Right renal pelvis (tissue), 4 donors: ENCODE measurements around the gene DNAH10. TPM values are rescaled to one million over a fixed set of nuclear protein-coding genes. Genes with fewer than 3 reads are reported as not detected.
"Not testable (repeated sequence)": the region's sequence is repeated elsewhere in the genome, so short reads cannot be mapped to it uniquely, and the experiment has no call there.

Source experiments
- DNase-seq, 4 donors: peaks; one replicate each; pipeline ENCODE4 v3.0.0-alpha.2; 2013; ENCODE audit warnings: low read depth in 4 of 4, low spot score in 3 of 4, missing footprints in 1 of 4
- polyA plus RNA-seq, 4 donors: library from polyadenylated mRNA; unstranded; fragments of 120-200 nt; gene quantifications; one replicate each; pipeline ENCODE4 v1.2.1, GENCODE V29; 2013; ENCODE audit not compliant: insufficient read length in 4 of 4

Gene DNAH10
- polyA plus RNA-seq, 4 donors, result 4.5 to 5.5 (median 4.8) TPM

GRCh38 chr12:123902821-123903220 lies 140.7 kb downstream of the DNAH10 start:
- no peak for DNase-seq

DNA sequence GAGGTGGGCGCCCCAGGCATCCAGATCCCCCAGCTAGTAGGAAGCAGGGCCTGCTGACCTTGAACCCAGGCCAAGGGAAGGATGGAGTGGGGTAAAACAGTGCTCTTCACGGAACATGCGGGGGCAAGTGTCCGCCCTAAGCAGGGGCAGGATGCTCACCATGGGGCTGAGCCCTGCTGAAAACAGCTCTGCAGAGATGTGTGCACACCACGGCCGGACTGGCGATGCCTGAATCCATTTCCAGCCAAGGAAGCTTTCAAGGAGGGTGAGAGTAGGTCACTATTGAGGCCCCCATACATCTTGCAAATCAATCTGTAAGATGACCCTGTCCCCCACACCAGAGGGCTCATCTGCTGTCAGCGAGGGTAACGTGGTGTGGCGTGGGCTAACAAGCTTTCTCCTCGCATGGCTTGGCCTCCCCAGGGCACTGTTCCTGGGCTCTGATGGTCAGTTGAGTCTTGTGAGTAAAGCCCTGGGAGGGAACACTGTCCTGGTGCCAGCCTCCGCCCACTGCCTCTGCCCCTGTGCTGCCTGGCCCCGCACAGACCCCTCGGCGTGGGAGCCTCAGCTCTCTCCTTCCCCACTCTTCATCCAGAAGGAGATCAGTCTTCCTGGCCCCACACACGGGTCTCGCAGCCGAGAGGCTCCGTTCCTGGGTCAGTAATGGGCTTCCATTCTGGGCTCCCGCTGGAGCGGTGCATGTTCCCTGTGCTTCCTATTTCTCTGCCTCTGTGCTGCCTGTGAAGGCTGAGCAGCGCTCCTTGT lies 141.4 kb downstream of the DNAH10 start:
- DNase-seq, result no peak

GRCh38 chr12:123905319-123905925 lies 143.3 kb downstream of the DNAH10 start:
- no peak for DNase-seq

DNA sequence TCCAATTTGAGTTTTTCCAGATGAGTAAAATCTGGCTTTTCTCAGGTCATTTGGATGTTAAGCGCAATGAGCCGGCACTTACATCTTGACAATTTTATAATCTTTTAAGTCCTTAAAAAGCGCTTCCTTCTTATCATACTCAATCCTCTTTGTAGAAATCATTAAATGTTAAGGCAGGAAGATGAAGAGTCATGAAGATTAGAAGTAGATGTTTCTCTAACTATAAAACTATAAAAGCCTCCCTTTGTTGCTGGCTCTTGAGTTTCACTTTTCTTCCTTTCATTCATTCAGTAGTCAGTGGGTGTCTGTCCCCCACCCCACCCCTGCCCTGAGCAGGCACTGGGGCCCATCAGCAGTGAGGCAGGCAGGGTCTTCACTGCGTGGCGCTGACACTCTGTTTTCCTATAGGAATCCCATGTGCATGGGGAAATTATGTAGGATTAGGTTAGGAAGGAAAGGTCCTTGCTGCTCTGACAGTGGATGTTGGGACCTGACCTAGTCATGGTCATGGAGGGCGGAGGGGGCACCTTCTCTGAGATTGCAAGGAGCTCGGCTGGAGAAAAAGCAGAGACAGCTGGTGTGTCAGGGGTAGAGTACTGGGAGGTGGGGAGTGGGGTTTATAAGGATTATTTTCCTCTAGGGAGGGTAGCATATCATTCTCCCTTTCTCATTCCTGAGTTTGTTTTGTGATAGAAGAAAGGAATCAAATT lies 144.8 kb downstream of the DNAH10 start:
- DNase-seq, result no peak

DNA sequence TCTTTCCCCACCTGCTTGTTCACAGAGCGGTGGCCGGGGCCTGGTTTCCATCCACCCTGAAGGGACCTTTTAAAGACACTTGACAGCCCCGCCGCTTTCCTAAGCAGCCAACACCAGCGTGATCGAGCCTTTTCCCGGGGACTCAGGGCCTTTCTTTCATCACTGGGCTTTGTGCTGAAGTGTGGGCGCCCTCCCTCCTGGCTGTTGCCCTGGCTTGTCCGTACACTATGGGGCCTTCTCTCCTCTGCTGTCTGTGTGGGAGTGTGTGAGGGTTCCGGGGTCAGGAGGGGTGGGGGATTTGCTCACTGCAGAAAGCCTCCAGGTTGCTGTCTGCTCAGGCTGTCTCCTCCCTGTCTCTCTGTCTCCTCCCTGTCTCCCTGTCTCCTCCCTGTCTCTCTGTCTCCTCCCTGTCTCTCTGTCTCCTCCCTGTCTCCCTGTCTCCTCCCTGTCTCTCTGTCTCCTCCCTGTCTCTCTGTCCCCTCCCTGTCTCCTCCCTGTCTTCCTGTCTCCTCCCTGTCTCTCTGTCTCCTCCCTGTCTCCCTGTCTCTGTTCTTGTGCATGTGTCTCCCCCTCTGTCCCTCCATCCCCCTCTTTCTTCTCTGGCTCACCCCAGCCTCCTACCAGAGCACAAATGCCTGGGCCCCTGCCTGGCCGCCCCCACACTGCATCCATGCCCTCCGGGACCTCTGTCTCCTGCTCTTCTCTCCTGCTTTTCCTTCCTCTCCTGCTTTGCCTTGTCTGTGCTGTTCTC lies 145.8 kb downstream of the DNAH10 start:
- no peak for DNase-seq

DNA sequence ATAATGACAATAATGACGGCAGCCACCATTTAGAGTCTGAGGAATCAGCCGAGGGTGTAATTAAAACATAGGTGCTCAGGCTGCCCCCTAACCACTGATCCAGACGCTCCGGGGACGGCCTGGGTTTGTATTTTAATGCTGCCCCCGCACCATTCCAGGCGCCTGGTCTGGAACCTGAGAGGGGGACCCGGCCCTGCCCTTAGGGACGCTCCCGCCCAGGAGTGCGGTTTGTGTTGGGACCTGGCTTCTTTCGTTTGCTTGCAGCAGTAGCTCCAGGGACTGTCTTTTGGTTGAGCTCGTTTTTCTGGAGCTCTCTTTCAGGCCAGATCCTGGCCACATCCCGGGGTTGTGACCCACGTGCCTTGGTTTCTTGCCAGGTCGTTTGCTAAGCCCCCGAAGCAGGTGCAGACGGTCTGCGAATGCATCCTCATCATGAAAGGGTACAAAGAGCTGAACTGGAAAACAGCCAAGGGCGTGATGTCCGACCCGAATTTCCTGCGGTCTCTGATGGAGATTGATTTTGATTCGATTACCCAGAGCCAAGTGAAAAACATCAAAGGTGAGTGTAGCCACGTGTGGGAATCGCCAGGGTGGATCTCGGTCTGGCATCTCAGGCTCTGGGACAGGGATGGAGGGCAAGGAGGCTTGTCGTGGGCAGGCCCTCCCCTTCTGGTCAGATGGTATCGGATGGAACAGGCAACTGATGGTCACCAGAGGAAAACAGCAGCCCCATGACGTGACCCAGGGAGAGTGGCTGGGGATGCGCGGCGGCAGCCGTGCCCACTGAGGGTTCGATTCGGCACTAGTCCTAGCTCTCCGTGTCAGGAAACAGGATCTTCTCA lies 147.0 kb downstream of the DNAH10 start:
- DNase-seq, result no peak

- DNase-seq, result no peak
Observed at GRCh38 chr12:123910057-123910456, 148.0 kb downstream of the DNAH10 start.

- no peak for DNase-seq
Observed at GRCh38 chr12:123910761-123911193, 148.7 kb downstream of the DNAH10 start.

DNA sequence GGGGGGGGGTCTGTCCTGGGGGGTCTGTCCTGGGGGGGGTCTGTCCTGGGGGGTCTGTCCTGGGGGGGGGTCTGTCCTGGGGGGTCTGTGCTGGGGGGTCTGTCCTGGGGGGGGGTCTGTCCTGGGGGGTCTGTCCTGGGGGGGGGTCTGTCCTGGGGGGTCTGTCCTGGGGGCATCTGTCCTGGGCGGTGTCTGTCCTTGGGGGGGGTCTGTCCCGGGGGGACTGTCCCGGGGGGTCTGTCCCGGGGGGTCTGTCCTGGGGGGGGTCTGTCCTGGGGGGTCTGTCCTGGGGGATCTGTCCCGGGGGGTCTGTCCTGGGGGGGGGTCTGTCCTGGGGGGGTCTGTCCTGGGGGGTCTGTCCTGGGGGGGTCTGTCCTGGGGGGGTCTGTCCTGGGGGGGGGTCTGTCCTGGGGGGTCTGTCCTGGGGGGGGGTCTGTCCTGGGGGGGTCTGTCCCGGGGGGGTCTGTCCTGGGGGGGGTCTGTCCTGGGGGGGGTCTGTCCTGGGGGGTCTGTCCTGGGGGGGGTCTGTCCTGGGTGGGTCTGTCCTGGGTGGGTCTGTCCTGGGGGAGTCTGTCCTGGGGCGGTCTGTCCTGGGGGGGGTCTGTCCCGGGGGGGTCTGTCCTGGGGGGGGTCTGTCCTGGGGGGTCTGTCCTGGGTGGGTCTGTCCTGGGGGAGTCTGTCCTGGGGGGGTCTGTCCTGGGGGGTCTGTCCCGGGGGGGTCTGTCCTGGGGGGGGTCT lies 149.7 kb downstream of the DNAH10 start:
- not testable (repeated sequence) for DNase-seq

DNA sequence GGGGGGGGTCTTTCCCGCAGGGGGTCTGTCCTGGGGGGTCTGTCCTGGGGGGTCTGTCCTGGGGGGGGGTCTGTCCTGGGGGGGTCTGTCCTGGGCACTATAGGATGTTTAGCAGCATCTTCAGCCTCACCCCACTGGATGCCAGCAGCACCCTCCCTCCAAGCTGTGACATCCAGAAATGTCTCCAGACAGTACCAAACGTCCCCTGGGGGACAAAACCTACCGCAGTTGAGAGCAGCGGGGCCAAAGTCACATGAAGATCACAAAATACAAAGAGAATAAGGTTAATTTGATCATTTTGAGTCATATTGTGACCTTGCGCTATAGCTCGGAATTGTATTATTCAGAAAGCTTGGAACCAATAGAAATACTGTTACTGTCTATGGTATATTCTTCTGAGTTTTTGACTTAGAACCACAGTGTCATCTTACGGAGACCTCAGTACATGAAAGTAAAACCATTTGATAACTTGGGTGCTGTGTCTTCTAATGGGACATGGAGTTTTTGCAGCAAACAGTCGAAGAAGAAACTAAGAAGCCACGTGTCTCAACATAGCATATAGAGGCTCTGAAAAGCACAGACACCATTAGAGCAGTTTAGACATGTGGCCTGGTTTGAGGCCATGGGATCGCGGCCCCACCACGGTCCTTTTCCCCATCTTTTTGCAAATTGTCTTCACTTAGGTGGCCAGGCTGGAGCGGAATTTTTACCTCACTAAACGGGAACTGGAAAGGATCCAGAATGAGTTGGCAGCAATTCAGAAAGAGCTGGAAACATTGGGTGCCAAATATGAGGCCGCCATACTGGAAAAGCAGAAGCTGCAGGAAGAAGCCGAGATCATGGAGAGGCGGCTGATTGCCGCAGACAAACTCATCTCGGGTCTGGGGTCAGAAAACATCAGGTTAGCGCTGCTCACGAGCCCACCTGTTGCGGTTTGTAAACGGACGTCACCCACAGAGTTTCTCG lies 150.6 kb downstream of the DNAH10 start:
- no peak for DNase-seq

GRCh38 chr12:123914726-123915333 lies 152.7 kb downstream of the DNAH10 start:
- DNase-seq, result no peak

- DNase-seq, result no peak
Observed at GRCh38 chr12:123916729-123917128, 154.6 kb downstream of the DNAH10 start.

DNA sequence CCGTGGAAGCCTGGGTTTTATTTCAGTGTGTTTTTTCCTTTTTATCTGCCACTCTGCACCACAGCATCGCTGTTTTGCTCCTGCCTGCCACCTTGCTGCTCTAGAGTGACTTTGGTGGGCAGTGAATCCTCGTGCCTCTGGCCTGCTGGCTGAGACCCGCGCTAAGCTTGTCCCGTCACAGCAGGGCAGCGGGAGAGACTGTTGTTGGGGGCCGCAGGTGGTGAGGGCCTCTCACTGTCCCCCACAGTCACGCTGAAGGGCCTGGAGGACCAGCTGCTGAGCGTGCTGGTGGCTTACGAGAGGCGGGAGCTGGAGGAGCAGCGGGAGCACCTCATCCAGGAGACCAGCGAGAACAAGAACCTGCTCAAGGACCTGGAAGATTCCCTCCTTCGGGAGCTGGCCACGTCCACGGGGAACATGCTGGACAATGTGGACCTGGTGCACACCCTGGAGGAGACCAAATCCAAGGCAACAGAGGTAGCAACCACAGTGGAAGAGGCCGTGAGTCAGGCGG lies 155.3 kb downstream of the DNAH10 start:
- DNase-seq, result no peak

DNA sequence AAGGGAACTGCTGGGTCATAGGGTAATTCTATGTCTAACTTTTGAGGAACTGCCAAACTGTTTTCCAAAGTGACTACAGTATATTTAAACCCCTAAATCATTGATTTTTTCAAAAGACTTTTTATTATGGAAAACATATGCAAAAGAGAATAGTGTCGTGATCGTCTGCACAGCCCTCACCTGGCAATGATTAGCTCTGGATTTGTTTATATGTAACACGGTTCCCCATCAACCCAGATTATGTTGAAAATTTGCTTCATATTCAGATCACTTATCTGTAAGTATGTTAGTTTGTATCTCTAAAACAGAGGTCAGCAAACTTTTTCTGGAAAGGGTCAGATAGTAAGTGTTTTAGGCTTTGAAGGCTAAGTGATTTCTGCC lies 157.9 kb downstream of the DNAH10 start:
- DNase-seq, result no peak

GRCh38 chr12:123923038-123923437 lies 160.9 kb downstream of the DNAH10 start:
- no peak for DNase-seq

DNA sequence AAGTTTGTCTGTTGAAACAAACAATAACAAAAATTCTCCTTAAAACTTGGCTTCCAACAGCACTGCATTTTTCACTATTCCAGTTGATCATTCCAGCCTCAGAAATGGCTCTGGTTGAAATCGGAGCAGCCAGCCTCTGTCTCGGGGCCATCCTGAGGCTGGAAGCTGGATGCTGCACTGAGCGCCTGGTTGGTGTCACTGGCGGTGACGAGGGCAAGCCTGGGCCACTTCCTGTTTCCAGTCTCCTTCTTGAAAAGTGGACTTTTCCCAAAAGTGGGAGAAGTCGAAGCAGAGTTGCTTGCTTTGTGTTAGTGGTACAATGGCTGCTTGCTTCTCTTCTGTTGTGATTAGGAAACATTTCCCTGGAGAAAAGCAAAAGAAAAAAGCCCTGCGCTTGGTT lies 161.8 kb downstream of the DNAH10 start:
- no peak for DNase-seq

DNA sequence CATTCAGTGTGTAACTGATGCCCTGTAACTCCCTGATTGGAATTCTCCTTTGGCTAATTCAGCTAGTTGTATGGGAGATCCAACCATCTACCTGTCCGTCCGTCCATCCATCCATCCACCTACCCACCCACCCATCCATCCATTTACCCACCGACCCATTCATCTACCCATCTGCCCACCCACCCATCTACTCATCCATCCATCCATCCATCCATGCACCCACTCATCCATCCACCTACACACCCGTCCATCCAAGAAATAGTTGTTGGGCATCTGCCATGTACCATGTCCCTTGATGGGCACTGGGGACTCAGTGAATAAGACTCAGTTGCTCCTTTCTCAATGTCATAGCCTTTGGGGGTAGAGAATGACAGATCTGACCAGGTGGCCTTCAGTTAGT lies 162.4 kb downstream of the DNAH10 start:
- DNase-seq, result no peak
